Heart right ventricle (tissue), 16 donors: ENCODE measurements around the gene ONECUT2. TPM values are rescaled to one million over a fixed set of nuclear protein-coding genes. Genes with fewer than 3 reads are reported as not detected.

Experiments used
- ATAC-seq, 8 donors: fragments of 200-7000 bp; cut with Tn5 transposase; one replicate each; pipeline ENCODE4 v1.9.1; 2020; ENCODE audit warnings: mild to moderate bottlenecking in 8 of 8, moderate library complexity in 8 of 8, moderate number of reproducible peaks in 1 of 8
- DNase-seq, 2 donors: peaks; one replicate each; pipeline ENCODE4 v3.0.0-alpha.2; 2020
- H3K27ac ChIP-seq, 10 donors: fragments of 200-600 bp; sonication (generic) in 2 of 10; one replicate each; pipeline versions ENCODE4 v1.5.0 to v1.8.0; 2020 to 2022; ENCODE audit warnings: mild to moderate bottlenecking in 3 of 10
- H3K27me3 ChIP-seq, 7 donors: fragments of 200-600 bp; one replicate each; pipeline ENCODE4 v1.8.0; 2021 to 2022; ENCODE audit warnings: mild to moderate bottlenecking in 2 of 7
- H3K36me3 ChIP-seq, 9 donors: fragments of 200-600 bp; sonication (generic) in 1 of 9; one replicate each; pipeline versions ENCODE4 v1.5.0 to v1.8.0; 2020 to 2022; ENCODE audit warnings: mild to moderate bottlenecking in 2 of 9
- H3K4me1 ChIP-seq, 9 donors: fragments of 200-600 bp; sonication (generic) in 1 of 9; one replicate each; pipeline versions ENCODE4 v1.5.0 to v1.8.0; 2020 to 2022; ENCODE audit warnings: mild to moderate bottlenecking in 4 of 9
- H3K4me3 ChIP-seq, 10 donors: fragments of 200-600 bp; sonication (generic) in 2 of 10; one replicate each; pipeline versions ENCODE4 v1.5.0 to v1.8.0; 2020 to 2022; ENCODE audit warnings: mild to moderate bottlenecking in 7 of 10, moderate library complexity in 2 of 10
- H3K9me3 ChIP-seq, 11 donors: fragments of 200-600 bp in 10 of 11; sonication (generic) in 2 of 11; one replicate each; pipeline versions ENCODE4 v1.5.0 to v1.8.0; 2013 to 2022; ENCODE audit warnings: mild to moderate bottlenecking in 2 of 11, control low read depth in 1 of 11, moderate library complexity in 1 of 11
- WGBS, 2 donors: extraction: QIAGEN DNeasy Blood & Tissue Kit; methylation state at CpG; one replicate each; pipeline ENCODE4 v1.1.7; 2013; ENCODE audit warnings: inconsistent platforms in 1 of 2; 5-methylcytosine and 5-hydroxymethylcytosine counted together
- intact Hi-C, 10 donors: fragments of 100-400 bp; cut with DNase I; formaldehyde crosslinking; loops; one replicate each; pipeline versions ENCODE4 v1.11.1 to v1.14.2; 2022
- polyA plus RNA-seq, 2 donors: library from polyadenylated mRNA; stranded (reverse); fragments of 200-250 nt; gene quantifications; one replicate each; pipeline ENCODE4 v1.2.3, GENCODE V29; 2013
- total RNA-seq, 10 donors: library from RNA; stranded (reverse); fragmentation: NEBNext Ultra II Directional in 3 of 10; extraction: Animal tissue kit (Norgen Biotek cat#: 25700) in 3 of 10; gene quantifications; one replicate each; pipeline versions ENCODE4 v1.2.1 to v1.2.4, GENCODE V29; 2021 to 2023
- TF ChIP-seq, protein P1 (sequence below), 9 donors: fragments of 200-600 bp; sonication (generic) in 2 of 9; IDR thresholded peaks; one replicate each; pipeline versions ENCODE4 v1.5.0 to v1.8.0; 2021 to 2022; ENCODE audit warnings: antibody characterized with exemption in 9 of 9, mild to moderate bottlenecking in 5 of 9, moderate library complexity in 1 of 9
- donor health status: Arrhythmogenic right ventricular cardiomyopathy.
- donor health status: ischemic (EF 13 %, LVEDD 7.1; RV severe dilation, severe dysfunction).
- donor health status: healthy with polysubstance abuse.
- donor health status: DM: no; HTN: yes; CAD: no.
- donor health status: DM: no; HTN: no; CAD: no.
- donor health status: ischemic (EF 25% LVEDD 6.9; RV normal size, moderate dysfunction).
- donor health status: ischemic (EF 25% LVEDD 5.7; RV mildly dilated, moderate dysfunction).
- donor health status: healthy.
- donor health status: DM: yes; HTN: yes; CAD: no.
- donor health status: Ischemic cardiomyopathy.
- donor health status: ischemic (EF 35%, LVEDD 5.7; RV mildly dilated, moderate dysfunction).
- donor health status: nonischemic (EF 11% LVEDD 7.7; RV severe dilation, severe dysfunction).
- donor health status: DM: yes; HTN: yes; CAD: no.
- donor health status: PGD.
- donor health status: ischemic (EF 29% LVEDD 5.4; RV normal size, mild dysfunction).
- donor health status: nonischemic (EF 23%, LVEDD 6.1; RV moderate dilation, normal function).

The ONECUT2 gene
- total and polyA plus RNA-seq, 12 donors = under 0.01 to 0.53 (median 0.09) TPM; not detected in 3

DNA sequence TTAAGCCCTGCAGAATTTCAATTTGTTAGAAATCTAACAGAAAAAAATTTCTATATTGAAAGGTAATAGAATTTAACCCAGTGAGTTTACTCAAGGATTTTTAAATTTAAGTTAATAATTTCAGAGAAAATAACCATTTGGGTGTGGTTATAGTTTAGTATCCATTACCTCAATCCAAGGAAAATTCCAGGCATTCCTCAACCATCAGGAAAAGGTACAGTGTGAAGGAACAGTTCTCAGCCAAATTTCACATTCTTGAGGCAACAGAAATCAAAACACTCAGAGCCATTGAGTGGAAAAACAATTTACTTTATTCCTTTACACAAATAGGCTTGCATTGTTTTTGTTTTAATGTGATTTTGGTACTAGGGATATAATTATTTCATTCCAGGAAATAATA is 45.6 kb downstream of the ONECUT2 start:
- Histone ChIP-seq H3K9me3 (no peaks in the 10 kb centered on the region), H3K4me3 (no peak overlapping the region), H3K27me3 (peaks cover 0 to 4% (median 0%) of the 10 kb centered on the region in 7 donors), H3K36me3 (no peaks in the 10 kb centered on the region), H3K27ac (no peak overlapping the region), H3K4me1 (peaks cover 0 to 3% (median 0%) of the 10 kb centered on the region in 9 donors)
- TF ChIP-seq, protein P1, sequence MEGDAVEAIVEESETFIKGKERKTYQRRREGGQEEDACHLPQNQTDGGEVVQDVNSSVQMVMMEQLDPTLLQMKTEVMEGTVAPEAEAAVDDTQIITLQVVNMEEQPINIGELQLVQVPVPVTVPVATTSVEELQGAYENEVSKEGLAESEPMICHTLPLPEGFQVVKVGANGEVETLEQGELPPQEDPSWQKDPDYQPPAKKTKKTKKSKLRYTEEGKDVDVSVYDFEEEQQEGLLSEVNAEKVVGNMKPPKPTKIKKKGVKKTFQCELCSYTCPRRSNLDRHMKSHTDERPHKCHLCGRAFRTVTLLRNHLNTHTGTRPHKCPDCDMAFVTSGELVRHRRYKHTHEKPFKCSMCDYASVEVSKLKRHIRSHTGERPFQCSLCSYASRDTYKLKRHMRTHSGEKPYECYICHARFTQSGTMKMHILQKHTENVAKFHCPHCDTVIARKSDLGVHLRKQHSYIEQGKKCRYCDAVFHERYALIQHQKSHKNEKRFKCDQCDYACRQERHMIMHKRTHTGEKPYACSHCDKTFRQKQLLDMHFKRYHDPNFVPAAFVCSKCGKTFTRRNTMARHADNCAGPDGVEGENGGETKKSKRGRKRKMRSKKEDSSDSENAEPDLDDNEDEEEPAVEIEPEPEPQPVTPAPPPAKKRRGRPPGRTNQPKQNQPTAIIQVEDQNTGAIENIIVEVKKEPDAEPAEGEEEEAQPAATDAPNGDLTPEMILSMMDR (IDR thresholded peaks at IDR 0.05) = no peak
- DNase-seq = no peak
- no peak for ATAC-seq
- intact Hi-C loops = no loop called here

DNA sequence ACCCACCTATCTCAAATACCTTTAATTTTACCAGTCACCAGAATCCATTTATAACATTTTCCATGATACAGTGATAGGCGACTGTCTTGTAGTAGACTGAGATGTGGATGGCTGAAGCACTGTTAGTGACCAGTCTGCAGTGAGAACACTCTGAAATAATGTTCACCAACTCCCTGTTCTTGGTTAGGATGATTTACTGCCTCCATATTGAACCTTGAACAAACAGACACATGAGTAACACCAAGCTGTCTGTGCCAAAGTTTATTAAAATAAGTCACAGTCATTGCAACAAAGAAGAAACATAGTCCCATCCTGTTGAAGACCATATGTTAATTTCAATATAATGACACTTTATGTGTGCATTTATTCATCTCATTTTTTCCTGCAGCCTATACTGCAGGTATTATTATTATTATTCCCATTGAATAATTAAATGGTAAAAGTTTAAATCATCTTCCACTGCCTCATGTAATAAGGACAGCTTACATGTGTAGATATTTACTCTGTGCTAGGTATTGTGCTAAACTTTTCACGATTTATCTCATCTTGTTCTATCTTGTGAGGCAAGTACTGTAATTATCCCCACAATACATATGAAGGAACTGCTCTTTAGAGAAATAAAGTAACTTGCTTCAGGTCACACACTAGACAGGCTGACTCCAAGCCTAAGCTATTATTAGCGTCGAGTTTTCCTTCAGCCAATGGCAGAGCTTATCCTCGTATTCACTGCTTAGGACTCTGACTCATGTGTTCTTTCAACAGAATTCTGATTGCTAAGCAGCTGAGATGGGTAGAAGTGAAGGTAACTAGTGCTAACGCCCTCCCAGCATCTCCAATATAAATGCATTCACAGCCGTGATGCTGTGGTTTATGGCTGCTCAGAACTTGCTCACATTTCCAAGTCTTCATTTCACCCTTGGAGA is 62.5 kb downstream of the ONECUT2 start:
- H3K4me3 ChIP-seq = no peak overlapping the region
- H3K27me3 ChIP-seq = no peaks in the 10 kb centered on the region
- ATAC-seq (peak; percentile 38 to 99 (median 83)), DNase-seq (no peak)
- peaks cover 0 to 4% (median 0%) of the 10 kb centered on the region in 9 donors for H3K4me1 ChIP-seq
- intact Hi-C loops = no loop called here
- H3K27ac ChIP-seq = no peak overlapping the region
- no peaks in the 10 kb centered on the region for H3K36me3 ChIP-seq
- TF ChIP-seq, protein P1 (IDR thresholded peaks at IDR 0.05) = no peak
- H3K9me3 ChIP-seq = no peaks in the 10 kb centered on the region
- 48 to 53% methylated on average over 7 of the region's 7 CpGs for WGBS, 2 donors

DNA sequence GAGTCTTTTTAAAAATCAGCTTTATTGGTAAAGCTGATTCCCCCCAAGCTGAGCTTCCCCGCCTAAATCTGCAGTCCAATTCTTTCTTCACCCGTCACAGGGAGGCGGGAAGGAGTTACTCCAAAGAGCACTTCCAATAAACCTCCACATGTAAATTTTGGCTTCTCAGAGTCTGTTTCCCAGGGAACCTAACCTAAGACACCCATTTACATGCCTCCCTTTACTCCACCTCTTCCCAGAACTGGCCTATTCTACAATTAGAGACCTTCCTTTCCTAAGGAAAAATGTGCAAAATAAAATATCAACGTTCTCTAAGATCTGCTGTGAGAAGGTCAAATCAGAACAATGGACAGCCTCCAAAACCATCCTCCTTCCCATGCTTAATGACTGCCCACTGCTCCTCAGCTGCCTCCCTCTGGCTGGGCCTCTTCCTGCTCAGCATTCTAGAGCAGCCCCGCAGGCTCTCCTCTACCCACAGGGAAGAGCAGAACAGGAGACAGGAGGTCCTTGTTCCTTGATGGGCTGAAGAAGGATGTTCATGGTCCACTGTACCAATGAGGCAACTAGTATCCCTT is 63.6 kb downstream of the ONECUT2 start:
- Histone ChIP-seq H3K27ac (no peak overlapping the region), H3K4me1 (peaks cover 0 to 4% (median 0%) of the 10 kb centered on the region in 9 donors), H3K4me3 (no peak overlapping the region), H3K36me3 (no peaks in the 10 kb centered on the region), H3K27me3 (no peaks in the 10 kb centered on the region), H3K9me3 (no peaks in the 10 kb centered on the region)
- WGBS, 2 donors = 70% methylated on average over 5 of the region's 5 CpGs
- TF ChIP-seq, protein P1 (IDR thresholded peaks at IDR 0.05) = no peak
- DNase-seq = no peak
- no peak for ATAC-seq
- intact Hi-C loops = no loop called here

DNA sequence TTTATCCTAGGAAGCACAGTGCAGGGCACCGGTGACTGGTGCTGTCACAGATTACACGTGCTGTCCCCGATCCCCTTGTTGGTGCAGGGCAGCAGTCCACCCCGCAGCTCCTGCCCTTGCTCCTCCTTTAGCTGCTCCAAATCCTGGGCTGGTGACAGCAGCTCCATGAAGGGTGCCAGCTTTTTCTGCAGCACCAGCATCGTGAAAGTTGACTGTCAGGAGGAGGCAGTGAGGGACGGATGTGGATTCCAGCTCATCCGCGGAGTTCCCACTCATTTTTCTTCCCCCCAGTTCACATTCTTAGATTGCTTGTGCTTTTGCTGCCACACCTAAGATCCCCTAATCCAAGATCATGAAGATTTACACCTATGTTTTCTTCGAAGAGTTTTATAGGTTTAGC is 67.5 kb downstream of the ONECUT2 start:
- DNase-seq (no peak), ATAC-seq (no peak)
- Histone ChIP-seq H3K4me3 (no peak overlapping the region), H3K4me1 (peaks cover 0 to 4% (median 0%) of the 10 kb centered on the region in 9 donors), H3K27me3 (peaks cover 0 to 6% (median 0%) of the 10 kb centered on the region in 7 donors), H3K36me3 (no peaks in the 10 kb centered on the region), H3K27ac (no peak overlapping the region), H3K9me3 (no peaks in the 10 kb centered on the region)
- WGBS, 2 donors = 66 to 70% methylated on average over 9 of the region's 9 CpGs
- intact Hi-C loops = no loop called here
- TF ChIP-seq, protein P1 (IDR thresholded peaks at IDR 0.05) = no peak
